HUES6 (cell line): Measurements from ENCODE around the gene DNAJC8.

Experiments
- H3K27ac ChIP-seq: 2 replicates; pipeline ENCODE4 v1.7.0; 2013; ENCODE audit warnings: low read depth, mild to moderate bottlenecking, low read length, inconsistent platforms
- H3K27me3 ChIP-seq: 2 replicates; pipeline ENCODE4 v1.6.1; 2013; ENCODE audit warnings: low read length; ENCODE audit not compliant: control insufficient read depth, insufficient read depth
- H3K36me3 ChIP-seq: 2 replicates; pipeline ENCODE4 v1.6.1; 2013; ENCODE audit warnings: low read length; ENCODE audit not compliant: control insufficient read depth, insufficient read depth
- H3K4me1 ChIP-seq: 2 replicates; pipeline ENCODE4 v1.6.1; 2013; ENCODE audit warnings: low read length; ENCODE audit not compliant: control insufficient read depth, insufficient read depth
- H3K4me3 ChIP-seq: 2 replicates; pipeline ENCODE4 v1.5.1; 2013; ENCODE audit warnings: low read depth, low read length
- H3K9ac ChIP-seq: one replicate; pipeline ENCODE4 v1.6.1; 2013; ENCODE audit warnings: mild to moderate bottlenecking, low read length
- H3K9me3 ChIP-seq: 2 replicates; pipeline ENCODE4 v1.6.1; 2013; ENCODE audit warnings: low read depth, low read length; ENCODE audit not compliant: control insufficient read depth, insufficient read depth

DNAJC8 gene

DNA sequence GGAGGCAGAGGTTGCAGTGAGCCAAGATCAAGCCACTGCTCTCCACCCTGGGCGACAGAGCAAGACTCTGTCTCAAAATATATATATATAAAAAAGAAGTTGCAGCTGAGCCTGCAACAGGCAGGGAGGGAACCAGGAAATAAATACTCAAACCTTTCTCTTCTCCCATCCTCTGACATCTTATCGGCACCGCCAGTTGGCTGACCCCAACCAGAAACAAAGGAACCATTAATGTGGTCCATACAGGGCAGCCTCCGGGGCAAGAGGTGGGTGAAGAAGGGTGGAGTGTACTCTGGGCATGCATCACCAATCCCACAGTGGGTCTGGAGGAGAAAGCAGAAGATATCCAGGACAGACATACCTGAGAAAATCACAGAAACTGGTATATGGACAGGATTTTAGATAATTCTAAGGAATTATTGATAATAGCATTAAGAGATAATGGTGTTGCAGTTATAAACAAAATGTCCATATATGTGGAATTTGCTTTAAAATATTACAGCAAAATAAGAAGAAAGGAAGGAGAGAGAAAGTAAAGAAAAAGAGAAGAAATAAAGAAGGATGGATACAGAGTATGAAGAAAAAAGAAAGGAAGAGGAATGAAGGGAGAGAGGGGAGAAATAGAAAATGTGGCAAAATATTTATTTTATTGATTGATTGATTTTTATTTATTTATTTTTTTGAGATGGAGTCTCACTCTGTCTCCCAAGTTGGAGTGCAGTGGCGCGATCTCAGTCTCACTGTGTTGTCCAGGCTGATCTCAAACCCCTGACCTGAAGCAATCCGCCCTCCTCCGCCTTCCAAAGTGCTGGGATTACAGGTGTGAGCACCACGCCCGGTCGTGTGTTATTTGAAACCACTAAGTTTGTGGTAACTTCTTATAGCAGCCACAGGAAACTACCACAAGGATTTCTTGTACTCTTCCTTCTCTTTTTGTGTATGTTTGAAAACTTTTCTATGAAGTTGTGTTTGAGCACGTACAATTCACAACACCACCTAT is 52.2 kb downstream of the DNAJC8 start:
- no peaks in the 10 kb centered on the region for H3K9me3 ChIP-seq
- peaks cover 9% of the 10 kb centered on the region for H3K4me1 ChIP-seq
- H3K27ac ChIP-seq: no peak overlapping the region
- H3K36me3 ChIP-seq: no peaks in the 10 kb centered on the region
- H3K4me3 ChIP-seq: no peak overlapping the region
- no peak overlapping the region for H3K9ac ChIP-seq
- H3K27me3 ChIP-seq: no peaks in the 10 kb centered on the region

DNA sequence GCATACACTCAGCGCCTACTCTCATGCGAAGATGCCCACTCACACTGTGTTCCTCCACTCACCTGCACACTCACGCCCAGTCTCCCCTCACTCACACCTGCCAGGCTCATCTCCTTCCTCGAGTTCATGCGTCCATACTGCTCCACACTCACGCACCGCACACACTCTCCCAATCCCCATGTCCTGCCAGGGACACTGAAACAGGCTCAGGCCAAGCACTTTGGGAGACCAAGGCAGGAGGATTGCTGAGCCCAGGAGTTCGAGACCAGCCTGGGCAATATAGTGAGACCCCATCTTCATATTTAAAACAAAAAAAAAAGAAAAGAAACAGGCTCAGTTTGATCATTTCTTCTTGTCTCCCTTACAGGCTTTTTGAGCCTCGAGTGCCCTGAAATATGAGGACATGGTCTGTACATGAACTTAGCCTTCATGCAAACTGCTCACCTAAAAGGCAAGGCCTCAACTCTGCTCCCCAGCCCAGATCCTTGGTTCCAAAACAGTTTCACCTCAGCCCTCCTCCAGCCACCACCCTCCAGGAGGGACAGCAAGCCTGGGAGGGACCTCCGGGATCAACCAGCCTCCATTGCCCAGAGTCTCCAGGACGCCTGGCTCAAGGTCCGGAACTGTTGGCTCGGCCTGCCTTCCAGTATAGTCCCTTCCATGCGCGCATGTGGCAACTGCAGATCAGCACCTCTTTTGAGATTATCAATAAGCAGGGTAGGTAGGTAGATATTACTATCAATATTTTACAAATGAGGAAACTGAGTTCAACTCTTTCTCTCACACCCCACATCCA is 53.9 kb downstream of the DNAJC8 start:
- Histone ChIP-seq H3K4me3 (no peak overlapping the region), H3K9me3 (no peaks in the 10 kb centered on the region), H3K4me1 (peaks cover 11% of the 10 kb centered on the region), H3K36me3 (no peaks in the 10 kb centered on the region), H3K27ac (no peak overlapping the region), H3K27me3 (no peaks in the 10 kb centered on the region), H3K9ac (no peak overlapping the region)

- no peak within 1 kb of the TSS for H3K27ac ChIP-seq
- no peak within 1 kb of the TSS for H3K9ac ChIP-seq
- peaks cover 26% of the 10 kb centered on the region for H3K4me1 ChIP-seq
Measured at GRCh38 chr1:28176492-28177470, 56.0 kb downstream of the DNAJC8 start, which contains the start of gene PTAFR. PTAFR (minus strand) TSS chr1:28176690; CDS start chr1:28151021, 25,669 bp downstream.

GRCh38 chr1:28175955-28176485 is 56.8 kb downstream of the DNAJC8 start:
- H3K4me1 ChIP-seq: peaks cover 26% of the 10 kb centered on the region
- no peaks in the 10 kb centered on the region for H3K27me3 ChIP-seq
- no peaks in the 10 kb centered on the region for H3K9me3 ChIP-seq
- no peak overlapping the region for H3K27ac ChIP-seq
- no peak overlapping the region for H3K9ac ChIP-seq
- no peak overlapping the region for H3K4me3 ChIP-seq
- H3K36me3 ChIP-seq: no peaks in the 10 kb centered on the region

More at GRCh38 chr1:28176492-28177470, 56.0 kb downstream of the DNAJC8 start, which contains the start of gene PTAFR:
- Histone ChIP-seq H3K27me3 (no peaks in the 10 kb centered on the region), H3K9me3 (no peaks in the 10 kb centered on the region), H3K4me3 (no peak within 1 kb of the TSS), H3K36me3 (no peaks in the 10 kb centered on the region)

- Histone ChIP-seq H3K9me3 (no peaks in the 10 kb centered on the region), H3K27ac (no peak overlapping the region), H3K36me3 (no peaks in the 10 kb centered on the region), H3K4me3 (no peak overlapping the region), H3K4me1 (peaks cover 26% of the 10 kb centered on the region), H3K9ac (no peak overlapping the region), H3K27me3 (no peaks in the 10 kb centered on the region)
Measured at GRCh38 chr1:28173980-28174297, 58.9 kb downstream of the DNAJC8 start.

DNA sequence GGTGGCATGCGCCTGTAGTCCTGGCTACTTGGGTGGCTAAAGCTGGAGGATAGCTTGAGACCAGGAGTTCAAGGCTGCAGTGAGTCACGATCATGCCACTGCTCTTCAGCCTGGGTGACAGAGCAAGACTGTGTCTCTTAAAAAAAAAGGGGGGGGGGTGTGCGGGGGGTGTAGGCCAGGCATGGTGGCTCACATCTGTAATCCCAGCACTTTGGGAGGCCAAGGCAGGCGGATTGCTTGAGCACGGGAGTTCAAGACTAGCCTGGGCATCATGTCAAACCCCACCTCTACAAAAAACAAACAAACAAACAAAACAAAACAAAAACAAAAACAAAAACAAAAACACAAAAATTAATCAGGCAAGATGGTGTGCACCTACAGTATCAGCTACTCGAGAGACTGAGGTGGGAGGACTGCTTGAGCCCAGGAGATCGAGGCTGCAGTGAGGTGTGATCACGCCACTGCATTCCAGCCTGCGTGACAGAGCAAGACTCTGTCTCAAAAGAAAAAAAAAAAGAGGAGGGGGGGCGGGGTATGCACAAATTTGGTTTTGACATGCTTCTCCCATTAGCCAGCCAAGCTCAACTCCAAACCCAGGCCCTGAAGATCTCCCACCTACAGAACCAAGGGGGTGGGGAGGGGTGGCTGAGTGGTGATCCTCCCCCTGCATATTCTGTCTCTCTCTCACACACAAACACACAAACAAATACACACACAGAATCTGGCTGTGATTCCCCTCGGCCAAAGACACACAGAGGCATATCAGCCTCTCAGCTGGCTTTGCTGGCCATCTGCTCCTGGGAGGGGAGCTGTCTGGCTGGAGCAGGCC is 59.5 kb downstream of the DNAJC8 start:
- Histone ChIP-seq H3K4me3 (no peak overlapping the region), H3K9me3 (no peaks in the 10 kb centered on the region), H3K27me3 (no peaks in the 10 kb centered on the region), H3K36me3 (no peaks in the 10 kb centered on the region), H3K9ac (no peak overlapping the region), H3K27ac (no peak overlapping the region), H3K4me1 (peaks cover 26% of the 10 kb centered on the region)

- no peak overlapping the region for H3K27ac ChIP-seq
- H3K9me3 ChIP-seq: no peaks in the 10 kb centered on the region
- H3K9ac ChIP-seq: no peak overlapping the region
- no peaks in the 10 kb centered on the region for H3K27me3 ChIP-seq
- H3K4me3 ChIP-seq: no peak overlapping the region
- no peaks in the 10 kb centered on the region for H3K36me3 ChIP-seq
- peaks cover 26% of the 10 kb centered on the region for H3K4me1 ChIP-seq
Measured at GRCh38 chr1:28172713-28173150, 60.1 kb downstream of the DNAJC8 start.

DNA sequence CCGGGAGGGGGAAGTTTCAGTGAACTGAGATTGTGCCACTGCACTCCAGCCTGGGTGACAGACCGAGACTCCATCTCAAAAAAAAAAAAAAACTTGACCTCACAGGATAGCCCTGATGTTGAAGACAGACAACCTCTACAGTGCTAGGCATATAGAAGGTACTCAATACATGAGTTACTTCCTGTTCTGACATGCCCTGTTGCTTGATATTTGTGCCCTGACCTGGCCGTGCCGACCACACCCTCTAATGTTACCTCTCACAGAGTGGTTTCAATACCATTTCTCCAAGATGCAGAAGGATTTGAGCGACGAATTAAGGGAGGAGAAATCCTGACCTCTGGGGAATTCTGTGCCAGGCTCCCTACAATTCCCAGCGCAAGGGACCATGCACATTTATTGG is 61.6 kb downstream of the DNAJC8 start:
- Histone ChIP-seq H3K9ac (no peak overlapping the region), H3K27ac (no peak overlapping the region), H3K36me3 (no peaks in the 10 kb centered on the region), H3K27me3 (no peaks in the 10 kb centered on the region), H3K4me1 (peaks cover 17% of the 10 kb centered on the region; the same call in 1 of the 2 replicates), H3K4me3 (no peak overlapping the region), H3K9me3 (no peaks in the 10 kb centered on the region)

- no peak overlapping the region for H3K9ac ChIP-seq
- no peaks in the 10 kb centered on the region for H3K36me3 ChIP-seq
- H3K27ac ChIP-seq: no peak overlapping the region
- H3K4me3 ChIP-seq: no peak overlapping the region
- H3K9me3 ChIP-seq: no peaks in the 10 kb centered on the region
- H3K27me3 ChIP-seq: no peaks in the 10 kb centered on the region
- peaks cover 17% of the 10 kb centered on the region; the same call in 1 of the 2 replicates for H3K4me1 ChIP-seq
Measured at GRCh38 chr1:28170001-28170596, 62.7 kb downstream of the DNAJC8 start.
